Epithelial cell of proximal tubule (primary cell): ENCODE data around the gene FBXL14. TPM values are rescaled to one million over a fixed set of nuclear protein-coding genes. Genes with fewer than 3 reads are reported as not detected.

Experiments used
- DNase-seq: peaks from one replicate; pipeline ENCODE4 v3.0.0-alpha.2; 2011; ENCODE audit warnings: low read depth
- H3K4me3 ChIP-seq: 2 replicates; pipeline ENCODE4 v1.5.1; 2011; ENCODE audit warnings: low read depth, mild to moderate bottlenecking, low read length
- total RNA-seq: library from RNA; depleted of rRNA; stranded (reverse); fragments of >200 nt; gene quantifications from 2 replicates; pipeline ENCODE4 v1.2.3, GENCODE V29; 2015
- TF ChIP-seq, protein P1 (sequence below): conservative IDR thresholded peaks from 2 replicates; pipeline ENCODE4 v1.5.1; 2012; ENCODE audit warnings: low read depth, mild to moderate bottlenecking, low read length

The FBXL14 gene
- total RNA-seq, 1 donor from 2014 or later: 5.5 TPM

- no peak overlapping the region for H3K4me3 ChIP-seq
- no peak for DNase-seq
- TF ChIP-seq, protein P1, sequence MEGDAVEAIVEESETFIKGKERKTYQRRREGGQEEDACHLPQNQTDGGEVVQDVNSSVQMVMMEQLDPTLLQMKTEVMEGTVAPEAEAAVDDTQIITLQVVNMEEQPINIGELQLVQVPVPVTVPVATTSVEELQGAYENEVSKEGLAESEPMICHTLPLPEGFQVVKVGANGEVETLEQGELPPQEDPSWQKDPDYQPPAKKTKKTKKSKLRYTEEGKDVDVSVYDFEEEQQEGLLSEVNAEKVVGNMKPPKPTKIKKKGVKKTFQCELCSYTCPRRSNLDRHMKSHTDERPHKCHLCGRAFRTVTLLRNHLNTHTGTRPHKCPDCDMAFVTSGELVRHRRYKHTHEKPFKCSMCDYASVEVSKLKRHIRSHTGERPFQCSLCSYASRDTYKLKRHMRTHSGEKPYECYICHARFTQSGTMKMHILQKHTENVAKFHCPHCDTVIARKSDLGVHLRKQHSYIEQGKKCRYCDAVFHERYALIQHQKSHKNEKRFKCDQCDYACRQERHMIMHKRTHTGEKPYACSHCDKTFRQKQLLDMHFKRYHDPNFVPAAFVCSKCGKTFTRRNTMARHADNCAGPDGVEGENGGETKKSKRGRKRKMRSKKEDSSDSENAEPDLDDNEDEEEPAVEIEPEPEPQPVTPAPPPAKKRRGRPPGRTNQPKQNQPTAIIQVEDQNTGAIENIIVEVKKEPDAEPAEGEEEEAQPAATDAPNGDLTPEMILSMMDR: no peak
Observed at GRCh38 chr12:1638203-1638602, 43.8 kb upstream of the FBXL14 start.

- no peak overlapping the region for H3K4me3 ChIP-seq
- DNase-seq: no peak
- TF ChIP-seq, protein P1: no peak
Observed at GRCh38 chr12:1635301-1636095, 41.1 kb upstream of the FBXL14 start.

GRCh38 chr12:1634590-1635191 is 40.3 kb upstream of the FBXL14 start:
- no peak for DNase-seq
- TF ChIP-seq, protein P1: peak; percentile 88
- H3K4me3 ChIP-seq: no peak overlapping the region

- TF ChIP-seq, protein P1: no peak
- no peak overlapping the region for H3K4me3 ChIP-seq
- no peak for DNase-seq
Observed at GRCh38 chr12:1634149-1634548, 39.8 kb upstream of the FBXL14 start.

- TF ChIP-seq, protein P1: no peak
- no peak overlapping the region for H3K4me3 ChIP-seq
- DNase-seq: no peak
Observed at GRCh38 chr12:1633459-1633858, 39.1 kb upstream of the FBXL14 start.

DNA sequence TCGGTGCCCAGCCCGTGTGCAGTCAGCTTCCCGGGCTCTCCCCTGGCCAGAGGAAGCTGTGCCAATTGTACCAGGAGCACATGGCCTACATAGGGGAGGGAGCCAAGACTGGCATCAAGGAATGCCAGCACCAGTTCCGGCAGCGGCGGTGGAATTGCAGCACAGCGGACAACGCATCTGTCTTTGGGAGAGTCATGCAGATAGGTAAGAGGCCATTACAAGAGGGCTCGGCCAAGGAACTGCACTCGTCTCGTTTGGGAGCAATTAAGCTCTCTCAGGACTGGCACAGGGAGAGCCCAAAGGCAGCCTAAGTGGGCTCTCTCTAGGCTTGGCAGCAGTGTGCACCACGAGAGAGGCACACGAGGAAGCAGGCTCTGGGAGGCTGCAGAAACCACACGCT is 38.3 kb upstream of the FBXL14 start:
- no peak overlapping the region for H3K4me3 ChIP-seq
- no peak for DNase-seq
- TF ChIP-seq, protein P1: no peak
